Measurements from ENCODE around the gene SUFU. TPM values are rescaled to one million over a fixed set of nuclear protein-coding genes. Genes with fewer than 3 reads are reported as not detected.

Gene SUFU
- total and polyA plus RNA-seq, 2 of the 13 experiments (the other 11 are each of a cell fraction or from before 2014, with no cell fraction given), result 2.9 to 5.5 TPM

DNA sequence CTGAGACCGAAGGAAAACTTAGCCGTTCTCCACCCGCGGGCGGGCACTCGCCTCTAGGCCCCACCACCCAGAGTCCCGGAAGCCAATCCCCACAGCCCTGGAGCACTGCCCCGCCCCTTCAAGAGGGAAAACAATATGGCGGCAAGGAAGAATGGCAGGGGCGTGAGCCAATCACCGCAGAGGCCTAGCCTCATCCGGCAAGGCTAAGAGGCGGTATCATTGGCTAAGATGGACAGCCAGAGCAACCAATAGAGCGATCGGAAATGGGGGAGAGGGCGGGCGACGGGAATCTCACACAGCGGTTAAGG, 1.8 kb upstream of the SUFU start (continued):
- TF ChIP-seq, protein P1, sequence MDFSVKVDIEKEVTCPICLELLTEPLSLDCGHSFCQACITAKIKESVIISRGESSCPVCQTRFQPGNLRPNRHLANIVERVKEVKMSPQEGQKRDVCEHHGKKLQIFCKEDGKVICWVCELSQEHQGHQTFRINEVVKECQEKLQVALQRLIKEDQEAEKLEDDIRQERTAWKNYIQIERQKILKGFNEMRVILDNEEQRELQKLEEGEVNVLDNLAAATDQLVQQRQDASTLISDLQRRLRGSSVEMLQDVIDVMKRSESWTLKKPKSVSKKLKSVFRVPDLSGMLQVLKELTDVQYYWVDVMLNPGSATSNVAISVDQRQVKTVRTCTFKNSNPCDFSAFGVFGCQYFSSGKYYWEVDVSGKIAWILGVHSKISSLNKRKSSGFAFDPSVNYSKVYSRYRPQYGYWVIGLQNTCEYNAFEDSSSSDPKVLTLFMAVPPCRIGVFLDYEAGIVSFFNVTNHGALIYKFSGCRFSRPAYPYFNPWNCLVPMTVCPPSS (IDR thresholded peaks at IDR 0.05), result no peak
- TF ChIP-seq, protein P2, sequence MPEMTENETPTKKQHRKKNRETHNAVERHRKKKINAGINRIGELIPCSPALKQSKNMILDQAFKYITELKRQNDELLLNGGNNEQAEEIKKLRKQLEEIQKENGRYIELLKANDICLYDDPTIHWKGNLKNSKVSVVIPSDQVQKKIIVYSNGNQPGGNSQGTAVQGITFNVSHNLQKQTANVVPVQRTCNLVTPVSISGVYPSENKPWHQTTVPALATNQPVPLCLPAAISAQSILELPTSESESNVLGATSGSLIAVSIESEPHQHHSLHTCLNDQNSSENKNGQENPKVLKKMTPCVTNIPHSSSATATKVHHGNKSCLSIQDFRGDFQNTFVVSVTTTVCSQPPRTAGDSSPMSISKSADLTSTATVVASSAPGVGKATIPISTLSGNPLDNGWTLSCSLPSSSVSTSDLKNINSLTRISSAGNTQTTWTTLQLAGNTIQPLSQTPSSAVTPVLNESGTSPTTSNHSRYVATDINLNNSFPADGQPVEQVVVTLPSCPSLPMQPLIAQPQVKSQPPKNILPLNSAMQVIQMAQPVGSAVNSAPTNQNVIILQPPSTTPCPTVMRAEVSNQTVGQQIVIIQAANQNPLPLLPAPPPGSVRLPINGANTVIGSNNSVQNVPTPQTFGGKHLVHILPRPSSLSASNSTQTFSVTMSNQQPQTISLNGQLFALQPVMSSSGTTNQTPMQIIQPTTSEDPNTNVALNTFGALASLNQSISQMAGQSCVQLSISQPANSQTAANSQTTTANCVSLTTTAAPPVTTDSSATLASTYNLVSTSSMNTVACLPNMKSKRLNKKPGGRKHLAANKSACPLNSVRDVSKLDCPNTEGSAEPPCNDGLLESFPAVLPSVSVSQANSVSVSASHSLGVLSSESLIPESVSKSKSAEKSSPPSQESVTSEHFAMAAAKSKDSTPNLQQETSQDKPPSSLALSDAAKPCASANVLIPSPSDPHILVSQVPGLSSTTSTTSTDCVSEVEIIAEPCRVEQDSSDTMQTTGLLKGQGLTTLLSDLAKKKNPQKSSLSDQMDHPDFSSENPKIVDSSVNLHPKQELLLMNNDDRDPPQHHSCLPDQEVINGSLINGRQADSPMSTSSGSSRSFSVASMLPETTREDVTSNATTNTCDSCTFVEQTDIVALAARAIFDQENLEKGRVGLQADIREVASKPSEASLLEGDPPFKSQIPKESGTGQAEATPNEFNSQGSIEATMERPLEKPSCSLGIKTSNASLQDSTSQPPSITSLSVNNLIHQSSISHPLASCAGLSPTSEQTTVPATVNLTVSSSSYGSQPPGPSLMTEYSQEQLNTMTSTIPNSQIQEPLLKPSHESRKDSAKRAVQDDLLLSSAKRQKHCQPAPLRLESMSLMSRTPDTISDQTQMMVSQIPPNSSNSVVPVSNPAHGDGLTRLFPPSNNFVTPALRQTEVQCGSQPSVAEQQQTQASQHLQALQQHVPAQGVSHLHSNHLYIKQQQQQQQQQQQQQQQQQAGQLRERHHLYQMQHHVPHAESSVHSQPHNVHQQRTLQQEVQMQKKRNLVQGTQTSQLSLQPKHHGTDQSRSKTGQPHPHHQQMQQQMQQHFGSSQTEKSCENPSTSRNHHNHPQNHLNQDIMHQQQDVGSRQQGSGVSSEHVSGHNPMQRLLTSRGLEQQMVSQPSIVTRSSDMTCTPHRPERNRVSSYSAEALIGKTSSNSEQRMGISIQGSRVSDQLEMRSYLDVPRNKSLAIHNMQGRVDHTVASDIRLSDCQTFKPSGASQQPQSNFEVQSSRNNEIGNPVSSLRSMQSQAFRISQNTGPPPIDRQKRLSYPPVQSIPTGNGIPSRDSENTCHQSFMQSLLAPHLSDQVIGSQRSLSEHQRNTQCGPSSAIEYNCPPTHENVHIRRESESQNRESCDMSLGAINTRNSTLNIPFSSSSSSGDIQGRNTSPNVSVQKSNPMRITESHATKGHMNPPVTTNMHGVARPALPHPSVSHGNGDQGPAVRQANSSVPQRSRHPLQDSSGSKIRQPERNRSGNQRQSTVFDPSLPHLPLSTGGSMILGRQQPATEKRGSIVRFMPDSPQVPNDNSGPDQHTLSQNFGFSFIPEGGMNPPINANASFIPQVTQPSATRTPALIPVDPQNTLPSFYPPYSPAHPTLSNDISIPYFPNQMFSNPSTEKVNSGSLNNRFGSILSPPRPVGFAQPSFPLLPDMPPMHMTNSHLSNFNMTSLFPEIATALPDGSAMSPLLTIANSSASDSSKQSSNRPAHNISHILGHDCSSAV (CRISPR knock-in tag; IDR thresholded peaks at IDR 0.05; ENCODE audit: borderline replicate concordance), result no peak
- TF ChIP-seq ZKSCAN8 (CRISPR knock-in tag; IDR thresholded peaks at IDR 0.05; ENCODE audit: borderline replicate concordance), result no peak
- no peak for TF ChIP-seq TSC22D2 (CRISPR knock-in tag; IDR thresholded peaks at IDR 0.05; ENCODE audit: borderline replicate concordance)
- TF ChIP-seq ZSCAN9 (CRISPR knock-in tag; IDR thresholded peaks at IDR 0.05; ENCODE audit: borderline replicate concordance), result no peak
- TF ChIP-seq, protein P3, sequence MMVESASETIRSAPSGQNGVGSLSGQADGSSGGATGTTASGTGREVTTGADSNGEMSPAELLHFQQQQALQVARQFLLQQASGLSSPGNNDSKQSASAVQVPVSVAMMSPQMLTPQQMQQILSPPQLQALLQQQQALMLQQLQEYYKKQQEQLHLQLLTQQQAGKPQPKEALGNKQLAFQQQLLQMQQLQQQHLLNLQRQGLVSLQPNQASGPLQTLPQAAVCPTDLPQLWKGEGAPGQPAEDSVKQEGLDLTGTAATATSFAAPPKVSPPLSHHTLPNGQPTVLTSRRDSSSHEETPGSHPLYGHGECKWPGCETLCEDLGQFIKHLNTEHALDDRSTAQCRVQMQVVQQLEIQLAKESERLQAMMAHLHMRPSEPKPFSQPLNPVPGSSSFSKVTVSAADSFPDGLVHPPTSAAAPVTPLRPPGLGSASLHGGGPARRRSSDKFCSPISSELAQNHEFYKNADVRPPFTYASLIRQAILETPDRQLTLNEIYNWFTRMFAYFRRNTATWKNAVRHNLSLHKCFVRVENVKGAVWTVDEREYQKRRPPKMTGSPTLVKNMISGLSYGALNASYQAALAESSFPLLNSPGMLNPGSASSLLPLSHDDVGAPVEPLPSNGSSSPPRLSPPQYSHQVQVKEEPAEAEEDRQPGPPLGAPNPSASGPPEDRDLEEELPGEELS (CRISPR knock-in tag; IDR thresholded peaks at IDR 0.05), result no peak
- TF ChIP-seq, protein P4, sequence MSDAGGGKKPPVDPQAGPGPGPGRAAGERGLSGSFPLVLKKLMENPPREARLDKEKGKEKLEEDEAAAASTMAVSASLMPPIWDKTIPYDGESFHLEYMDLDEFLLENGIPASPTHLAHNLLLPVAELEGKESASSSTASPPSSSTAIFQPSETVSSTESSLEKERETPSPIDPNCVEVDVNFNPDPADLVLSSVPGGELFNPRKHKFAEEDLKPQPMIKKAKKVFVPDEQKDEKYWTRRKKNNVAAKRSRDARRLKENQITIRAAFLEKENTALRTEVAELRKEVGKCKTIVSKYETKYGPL (CRISPR knock-in tag; IDR thresholded peaks at IDR 0.05), result no peak
- peak; percentile 52 for TF ChIP-seq ASH2L (IDR thresholded peaks at IDR 0.05; ENCODE audit: insufficient read length, low read depth, low read length)
- TF ChIP-seq, protein P5, sequence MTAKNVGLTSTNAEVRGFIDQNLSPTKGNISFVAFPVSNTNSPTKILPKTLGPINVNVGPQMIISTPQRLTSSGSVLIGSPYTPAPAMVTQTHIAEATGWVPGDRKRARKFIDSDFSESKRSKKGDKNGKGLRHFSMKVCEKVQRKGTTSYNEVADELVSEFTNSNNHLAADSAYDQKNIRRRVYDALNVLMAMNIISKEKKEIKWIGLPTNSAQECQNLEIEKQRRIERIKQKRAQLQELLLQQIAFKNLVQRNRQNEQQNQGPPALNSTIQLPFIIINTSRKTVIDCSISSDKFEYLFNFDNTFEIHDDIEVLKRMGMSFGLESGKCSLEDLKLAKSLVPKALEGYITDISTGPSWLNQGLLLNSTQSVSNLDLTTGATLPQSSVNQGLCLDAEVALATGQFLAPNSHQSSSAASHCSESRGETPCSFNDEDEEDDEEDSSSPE (CRISPR knock-in tag; IDR thresholded peaks at IDR 0.05), result no peak; the same call in 1 of the 2 replicates
- TF ChIP-seq ZNF136 (CRISPR knock-in tag; IDR thresholded peaks at IDR 0.05; ENCODE audit: low read depth), result no peak
- TF ChIP-seq ZNF850 (CRISPR knock-in tag; conservative IDR thresholded peaks at IDR 0.05), result no peak
- TF ChIP-seq, protein P6, sequence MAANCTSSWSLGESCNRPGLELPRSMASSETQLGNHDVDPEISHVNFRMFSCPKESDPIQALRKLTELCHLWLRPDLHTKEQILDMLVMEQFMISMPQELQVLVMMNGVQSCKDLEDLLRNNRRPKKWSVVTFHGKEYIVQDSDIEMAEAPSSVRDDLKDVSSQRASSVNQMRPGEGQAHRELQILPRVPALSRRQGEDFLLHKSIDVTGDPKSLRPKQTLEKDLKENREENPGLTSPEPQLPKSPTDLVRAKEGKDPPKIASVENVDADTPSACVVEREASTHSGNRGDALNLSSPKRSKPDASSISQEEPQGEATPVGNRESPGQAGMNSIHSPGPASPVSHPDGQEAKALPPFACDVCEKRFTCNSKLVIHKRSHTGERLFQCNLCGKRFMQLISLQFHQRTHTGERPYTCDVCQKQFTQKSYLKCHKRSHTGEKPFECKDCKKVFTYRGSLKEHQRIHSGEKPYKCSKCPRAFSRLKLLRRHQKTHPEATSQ (CRISPR knock-in tag; IDR thresholded peaks at IDR 0.05; ENCODE audit: borderline replicate concordance), result no peak
- TF ChIP-seq ATF7-NPFF (CRISPR knock-in tag; IDR thresholded peaks at IDR 0.05; ENCODE audit: low read depth), result no peak

All from HepG2 (cell line).